ENCODE measurements around the gene SH3BP5. TPM values are rescaled to one million over a fixed set of nuclear protein-coding genes. Genes with fewer than 3 reads are reported as not detected.

The SH3BP5 gene
- total RNA-seq, 6 experiments from 2014 or later: 8.9 to 19.2 (median 13.8) TPM

DNA sequence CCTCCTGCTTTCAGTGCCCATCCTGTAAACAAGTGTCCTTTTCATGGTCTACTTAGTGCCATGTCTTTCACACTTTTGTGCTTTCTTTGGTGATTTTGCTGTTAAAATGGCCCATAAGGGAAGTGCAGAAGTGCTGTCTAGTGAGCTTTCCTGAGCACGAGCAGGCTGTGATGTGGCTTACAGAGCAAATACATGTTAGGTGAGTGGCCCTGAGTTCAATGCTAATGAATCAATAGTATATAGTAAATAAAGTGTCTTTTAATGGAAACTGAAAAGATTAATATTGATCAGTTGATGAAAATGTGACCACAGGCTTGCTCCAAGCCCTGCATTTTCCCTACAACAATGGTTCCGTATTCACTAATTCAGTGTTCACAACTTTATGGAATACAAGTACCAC is 5.7 kb downstream of the SH3BP5 start:
- H3K27me3 ChIP-seq: no peaks in the 10 kb centered on the region
- intact Hi-C loops (cut with DNase I): no loop called here
- 42% methylated on average over 2 of the region's 2 CpGs for WGBS (ENCODE audit: insufficient coverage, low coverage, low lambda C conversion rate, missing lambda C conversion rate)
- H3K4me3 ChIP-seq: no peak overlapping the region
- ATAC-seq: peak in 1 of 4 donors; percentile 15
- TF ChIP-seq POLR2A (IDR thresholded peaks at IDR 0.05): no peak
- TF ChIP-seq, protein P1, sequence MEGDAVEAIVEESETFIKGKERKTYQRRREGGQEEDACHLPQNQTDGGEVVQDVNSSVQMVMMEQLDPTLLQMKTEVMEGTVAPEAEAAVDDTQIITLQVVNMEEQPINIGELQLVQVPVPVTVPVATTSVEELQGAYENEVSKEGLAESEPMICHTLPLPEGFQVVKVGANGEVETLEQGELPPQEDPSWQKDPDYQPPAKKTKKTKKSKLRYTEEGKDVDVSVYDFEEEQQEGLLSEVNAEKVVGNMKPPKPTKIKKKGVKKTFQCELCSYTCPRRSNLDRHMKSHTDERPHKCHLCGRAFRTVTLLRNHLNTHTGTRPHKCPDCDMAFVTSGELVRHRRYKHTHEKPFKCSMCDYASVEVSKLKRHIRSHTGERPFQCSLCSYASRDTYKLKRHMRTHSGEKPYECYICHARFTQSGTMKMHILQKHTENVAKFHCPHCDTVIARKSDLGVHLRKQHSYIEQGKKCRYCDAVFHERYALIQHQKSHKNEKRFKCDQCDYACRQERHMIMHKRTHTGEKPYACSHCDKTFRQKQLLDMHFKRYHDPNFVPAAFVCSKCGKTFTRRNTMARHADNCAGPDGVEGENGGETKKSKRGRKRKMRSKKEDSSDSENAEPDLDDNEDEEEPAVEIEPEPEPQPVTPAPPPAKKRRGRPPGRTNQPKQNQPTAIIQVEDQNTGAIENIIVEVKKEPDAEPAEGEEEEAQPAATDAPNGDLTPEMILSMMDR (IDR thresholded peaks at IDR 0.05): no peak
- DNase-seq: no peak
- H3K27ac ChIP-seq: peak overlapping the region in 1 of 3 donors; percentile 79
- no peaks in the 10 kb centered on the region for H3K36me3 ChIP-seq
- H3K9me3 ChIP-seq: no peaks in the 10 kb centered on the region
- H3K4me1 ChIP-seq: peaks cover 0 to 66% (median 29%) of the 10 kb centered on the region in 4 donors

DNA sequence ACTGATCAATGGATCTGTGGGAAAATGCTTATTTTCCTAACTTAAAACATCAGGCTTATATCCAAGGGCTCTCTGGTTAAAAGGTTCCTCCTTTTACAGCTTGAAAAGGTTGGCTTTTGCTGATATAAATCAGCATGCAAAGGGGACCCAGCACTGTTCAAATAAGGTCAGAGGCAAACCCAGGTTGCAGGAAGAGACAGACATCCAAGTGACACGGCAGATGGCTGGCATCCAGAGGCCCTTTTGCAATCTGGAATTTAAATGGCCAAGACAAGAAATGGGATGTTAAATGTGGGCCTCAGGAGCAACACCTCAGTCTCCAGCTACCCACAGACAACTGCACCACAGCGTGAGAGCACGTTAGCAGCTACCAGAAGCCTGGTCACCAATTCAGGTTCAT is 6.3 kb downstream of the SH3BP5 start:
- Histone ChIP-seq H3K27ac (peak overlapping the region; percentile 10 to 79 (median 18)), H3K4me3 (no peak overlapping the region), H3K4me1 (peaks cover 0 to 66% (median 30%) of the 10 kb centered on the region in 4 donors), H3K27me3 (no peaks in the 10 kb centered on the region), H3K9me3 (no peaks in the 10 kb centered on the region), H3K36me3 (no peaks in the 10 kb centered on the region)
- WGBS (ENCODE audit: insufficient coverage, low coverage, low lambda C conversion rate, missing lambda C conversion rate): 9% methylated on average over 1 of the region's 3 CpGs
- DNase-seq: peak; percentile 74 to 90 (median 81)
- TF ChIP-seq, protein P1 (IDR thresholded peaks at IDR 0.05): no peak
- no peak for TF ChIP-seq POLR2A (IDR thresholded peaks at IDR 0.05)
- ATAC-seq: peak; percentile 54 to 68 (median 58)
- intact Hi-C loops (cut with DNase I): no loop called here

DNA sequence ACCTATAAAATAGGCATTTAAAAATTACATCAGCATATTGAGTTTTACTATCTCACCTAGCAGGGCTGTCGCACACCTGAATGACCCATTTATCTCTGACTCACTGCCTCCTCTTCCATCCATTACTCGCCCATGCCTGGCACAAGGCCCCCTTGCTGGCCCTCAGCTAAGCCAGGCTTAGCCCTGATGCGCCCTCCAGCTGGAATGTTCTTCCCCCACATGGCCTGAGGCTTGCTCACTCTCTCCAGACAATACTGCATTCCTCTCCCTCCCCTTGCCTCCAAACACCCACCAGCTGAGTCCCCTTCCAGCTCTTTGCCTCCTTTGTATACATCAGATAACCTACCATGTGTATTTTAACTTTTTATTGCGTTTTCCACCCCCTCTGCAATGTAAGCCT is 7.2 kb downstream of the SH3BP5 start:
- Histone ChIP-seq H3K4me3 (no peak overlapping the region), H3K27me3 (no peaks in the 10 kb centered on the region), H3K27ac (peak overlapping the region; percentile 10 to 79 (median 18)), H3K4me1 (peaks cover 0 to 66% (median 31%) of the 10 kb centered on the region in 4 donors), H3K9me3 (no peaks in the 10 kb centered on the region), H3K36me3 (no peaks in the 10 kb centered on the region)
- no peak for TF ChIP-seq POLR2A (IDR thresholded peaks at IDR 0.05)
- TF ChIP-seq, protein P1 (IDR thresholded peaks at IDR 0.05): no peak
- ATAC-seq: peak in 1 of 4 donors; percentile 24
- 31% methylated on average over 3 of the region's 4 CpGs for WGBS (ENCODE audit: insufficient coverage, low coverage, low lambda C conversion rate, missing lambda C conversion rate)
- intact Hi-C loops (cut with DNase I): no loop called here
- DNase-seq: peak in 1 of 3 donors; percentile 53

DNA sequence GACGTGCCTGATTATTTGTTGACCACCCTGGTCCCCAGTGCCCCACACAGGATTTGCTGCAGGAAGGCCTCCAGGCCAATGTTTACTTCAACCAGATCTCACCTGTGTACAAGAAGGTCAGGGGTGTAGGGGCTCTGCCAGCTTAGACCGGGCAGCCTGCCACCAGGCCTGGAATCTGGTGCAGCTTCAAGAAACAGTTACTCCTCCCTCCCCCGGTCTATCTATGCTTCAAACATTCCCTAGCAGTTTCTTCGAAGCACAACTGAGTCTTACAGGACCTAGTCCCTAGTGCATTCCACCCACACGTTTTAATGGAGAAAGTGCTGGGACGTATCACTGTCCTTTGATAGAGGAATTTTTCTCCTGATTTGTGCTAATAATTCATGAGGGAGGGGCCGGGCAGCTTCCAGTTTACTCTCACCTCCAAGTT is 8.0 kb downstream of the SH3BP5 start:
- H3K9me3 ChIP-seq: no peaks in the 10 kb centered on the region
- DNase-seq: peak; percentile 73 to 95 (median 92)
- H3K4me1 ChIP-seq: peaks cover 0 to 74% (median 38%) of the 10 kb centered on the region in 4 donors
- H3K36me3 ChIP-seq: no peaks in the 10 kb centered on the region
- H3K27me3 ChIP-seq: no peaks in the 10 kb centered on the region
- ATAC-seq: peak; percentile 33 to 64 (median 62)
- WGBS (ENCODE audit: insufficient coverage, low coverage, low lambda C conversion rate, missing lambda C conversion rate): 23% methylated on average over 6 of the region's 7 CpGs
- H3K4me3 ChIP-seq: no peak overlapping the region
- peak overlapping the region in 1 of 3 donors; percentile 79 for H3K27ac ChIP-seq
- TF ChIP-seq, protein P1 (IDR thresholded peaks at IDR 0.05): no peak
- TF ChIP-seq POLR2A (IDR thresholded peaks at IDR 0.05): no peak
- intact Hi-C loops (cut with DNase I): no loop called here
